ENCODE measurements around the gene PPP3R1.

GRCh38 chr2:68236103-68236734 is 16.1 kb downstream of the PPP3R1 start:
- TF ChIP-seq CTCF (IDR thresholded peaks at IDR 0.05; ENCODE audit: low read depth, low read length, missing input control) (no peak), RAD21 (IDR thresholded peaks at IDR 0.05) (no peak), TAF1 (conservative IDR thresholded peaks at IDR 0.05) (no peak), SP1 (IDR thresholded peaks at IDR 0.05) (no peak)
